Stimulated activated CD4-positive, alpha-beta T cell treated with anti-CD3 and anti-CD28 coated beads, Interleukin-15, amount 100 ng/mL, for 48 hours (primary cell): ENCODE data around the gene CCDC3.

Experiments used
- DNase-seq, 2 donors: peaks; one replicate each; pipeline ENCODE4 v3.0.0-alpha.2; 2020; ENCODE audit warnings: low read depth in 2 of 2

Gene CCDC3

DNA sequence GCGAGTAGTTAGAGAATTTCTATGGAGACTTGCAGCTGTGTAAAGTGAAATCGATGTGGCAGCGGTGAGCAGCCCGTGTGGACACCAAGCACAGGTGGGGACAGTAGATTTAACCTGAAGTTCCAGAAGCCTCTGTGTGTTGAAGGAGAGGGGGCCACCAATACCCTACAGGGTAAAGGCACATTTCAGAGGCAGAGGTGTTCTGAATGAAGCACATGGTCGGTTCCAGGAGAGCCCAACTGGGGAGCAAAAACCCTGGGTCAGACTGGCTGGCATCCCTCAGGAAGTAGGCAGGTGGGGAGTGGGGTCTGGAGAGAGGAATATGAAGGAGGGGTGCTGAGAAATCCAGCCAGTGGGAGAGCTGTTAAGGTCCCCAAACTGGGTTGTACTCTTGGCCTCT is 76.6 kb downstream of the CCDC3 start:
- DNase-seq = no peak

GRCh38 chr10:12922117-12922900 is 79.2 kb downstream of the CCDC3 start:
- DNase-seq = no peak

GRCh38 chr10:12921163-12921562 is 80.3 kb downstream of the CCDC3 start:
- DNase-seq = no peak

GRCh38 chr10:12919574-12919973 is 81.9 kb downstream of the CCDC3 start:
- DNase-seq = no peak

DNA sequence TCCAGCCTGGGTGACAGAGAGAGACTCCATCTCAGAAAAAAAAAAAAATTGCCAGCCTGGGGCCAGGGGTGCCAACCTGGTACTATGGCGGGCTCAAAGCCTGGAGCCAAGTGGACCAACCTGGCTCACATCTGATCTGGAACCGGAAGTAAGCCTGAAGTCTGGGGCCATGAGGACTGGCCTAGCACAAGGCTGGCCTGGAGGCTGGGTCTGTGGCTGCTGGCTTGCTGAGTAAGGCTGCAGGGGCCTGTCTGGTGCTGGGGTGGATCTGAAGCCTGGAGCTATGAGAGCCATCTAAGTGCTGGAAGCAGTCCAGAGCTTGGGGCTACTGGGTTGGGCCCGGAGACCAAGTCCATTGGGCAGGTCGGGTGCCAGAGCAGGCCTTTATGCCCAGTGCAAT is 84.9 kb downstream of the CCDC3 start:
- no peak for DNase-seq

DNA sequence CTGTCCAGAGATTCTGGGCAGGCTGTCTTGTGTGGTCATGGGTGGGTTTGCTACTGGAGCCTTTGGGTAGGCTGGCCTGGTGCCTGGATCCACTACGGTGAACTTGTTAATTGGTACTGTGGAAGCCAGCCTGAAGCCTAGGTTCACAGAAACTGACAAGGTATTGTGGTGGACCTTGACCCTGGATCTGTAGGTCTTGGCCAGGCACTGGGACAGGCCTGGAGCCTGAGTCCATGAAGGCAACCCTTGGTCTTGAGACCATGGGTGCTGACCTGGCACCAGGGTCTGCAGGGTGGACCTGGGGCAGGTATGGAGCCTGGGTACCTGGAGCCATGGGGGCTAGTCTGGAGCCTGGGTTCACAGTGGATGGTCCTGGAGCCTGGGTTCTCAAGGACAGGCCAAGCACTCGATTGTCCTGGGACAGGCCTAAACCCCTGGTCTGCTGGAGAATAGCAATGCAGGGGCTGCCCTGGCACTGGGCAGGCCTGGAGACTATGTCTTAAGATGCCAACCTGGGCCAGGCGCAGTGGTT is 85.8 kb downstream of the CCDC3 start:
- no peak for DNase-seq

DNA sequence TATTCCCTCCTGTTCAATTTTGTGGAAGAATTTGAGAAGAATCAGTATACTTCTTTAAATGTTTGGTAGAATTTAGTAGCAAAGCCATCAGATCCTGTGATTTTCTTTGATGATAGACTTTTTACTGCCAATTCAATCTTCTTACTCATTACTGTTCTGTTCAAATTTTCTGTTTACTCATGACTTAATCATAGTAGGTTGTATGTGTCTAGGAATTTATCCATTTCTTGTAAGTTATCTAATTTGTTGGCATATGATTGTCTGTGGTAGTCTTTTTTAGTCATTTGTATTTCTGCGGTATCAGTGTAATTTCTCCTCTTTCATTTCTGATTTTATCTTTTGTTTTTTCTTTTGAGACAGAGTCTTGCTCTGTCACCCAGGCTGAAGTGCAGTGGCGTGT is 87.4 kb downstream of the CCDC3 start:
- DNase-seq = no peak

DNA sequence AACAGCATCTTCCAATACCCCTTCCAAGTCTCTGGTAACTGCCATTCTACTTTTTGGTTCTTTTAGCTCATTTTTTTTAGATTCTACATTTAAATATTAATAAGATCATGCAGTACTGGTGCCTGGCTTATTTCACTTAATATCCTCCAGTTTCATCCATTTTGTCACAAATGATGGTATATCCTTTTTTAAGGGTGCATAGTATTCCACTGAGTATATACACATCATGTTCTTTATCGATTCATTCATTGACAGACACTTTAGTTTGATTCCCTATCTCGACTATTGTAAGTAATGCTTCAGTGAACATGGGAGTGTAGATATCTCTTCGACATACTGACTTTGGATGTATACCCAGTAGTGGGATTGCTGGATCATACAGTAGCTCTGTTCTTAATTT is 89.7 kb downstream of the CCDC3 start:
- no peak for DNase-seq

DNA sequence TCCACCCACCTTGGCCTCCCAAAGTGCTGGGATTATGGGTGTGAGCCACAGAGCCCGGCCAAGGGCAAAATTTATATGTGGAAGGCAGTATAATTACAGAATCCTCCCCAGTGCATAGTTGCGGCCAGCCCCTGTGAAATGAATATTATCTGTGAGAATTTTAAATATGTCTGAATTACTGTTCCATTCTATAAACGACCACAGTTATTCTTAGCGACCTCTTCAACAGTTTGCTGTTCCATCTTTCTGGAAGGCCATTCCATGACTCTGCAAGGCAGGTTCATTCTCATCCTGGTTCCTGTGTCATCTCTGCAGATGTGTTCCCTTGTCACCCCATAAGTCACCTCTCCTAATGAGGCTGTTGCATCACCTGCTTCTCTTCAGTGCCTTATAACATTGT is 90.7 kb downstream of the CCDC3 start:
- DNase-seq = no peak

DNA sequence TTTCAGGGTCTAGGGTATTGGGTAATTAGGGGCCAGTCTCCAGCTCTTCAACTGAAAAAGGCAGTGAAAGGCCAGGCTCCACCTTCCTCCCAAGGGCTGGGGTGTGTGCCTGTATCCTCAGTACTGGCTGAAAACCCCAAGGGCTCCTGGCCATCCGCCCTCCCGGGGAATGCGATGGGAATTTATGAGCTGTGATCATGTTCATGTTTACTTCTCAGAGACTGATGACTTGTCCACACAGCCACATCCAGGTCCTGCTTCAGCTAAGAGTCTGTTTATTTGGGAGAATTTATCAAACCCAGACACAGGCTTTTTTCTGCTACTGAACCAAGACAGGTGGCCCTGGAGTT is 91.7 kb downstream of the CCDC3 start:
- DNase-seq = no peak

DNA sequence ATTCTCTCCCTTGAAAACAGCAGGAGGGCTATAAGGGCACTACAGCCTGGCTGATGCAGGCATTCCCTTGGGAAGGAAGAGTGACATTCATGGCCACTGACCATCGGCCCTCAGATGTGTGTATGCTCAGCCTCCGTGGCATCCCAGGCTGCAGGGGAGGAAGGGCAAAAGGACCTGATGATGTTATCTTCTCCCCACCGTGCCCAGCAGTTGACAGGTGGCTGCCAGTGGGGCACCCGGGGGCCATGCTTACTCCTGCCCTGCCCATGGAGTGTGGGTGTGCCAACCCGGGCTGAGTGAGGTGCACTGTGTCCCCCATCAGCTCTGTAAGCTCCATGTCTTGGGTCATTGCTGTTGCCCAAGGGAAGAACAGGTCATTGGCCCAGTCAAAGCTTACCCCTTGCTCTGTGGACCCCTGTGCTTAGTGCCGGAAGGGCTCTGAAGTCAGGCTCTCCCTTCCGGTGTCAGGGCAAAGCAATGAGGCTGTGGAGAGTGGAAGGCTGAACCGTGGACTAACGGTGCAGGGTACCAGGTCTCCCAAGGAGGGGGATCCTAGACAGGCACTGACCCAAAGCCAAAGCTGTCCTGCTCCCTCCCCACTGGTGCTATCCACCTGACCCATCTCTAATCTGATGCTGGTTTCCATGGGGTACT is 92.2 kb downstream of the CCDC3 start:
- DNase-seq = no peak

DNA sequence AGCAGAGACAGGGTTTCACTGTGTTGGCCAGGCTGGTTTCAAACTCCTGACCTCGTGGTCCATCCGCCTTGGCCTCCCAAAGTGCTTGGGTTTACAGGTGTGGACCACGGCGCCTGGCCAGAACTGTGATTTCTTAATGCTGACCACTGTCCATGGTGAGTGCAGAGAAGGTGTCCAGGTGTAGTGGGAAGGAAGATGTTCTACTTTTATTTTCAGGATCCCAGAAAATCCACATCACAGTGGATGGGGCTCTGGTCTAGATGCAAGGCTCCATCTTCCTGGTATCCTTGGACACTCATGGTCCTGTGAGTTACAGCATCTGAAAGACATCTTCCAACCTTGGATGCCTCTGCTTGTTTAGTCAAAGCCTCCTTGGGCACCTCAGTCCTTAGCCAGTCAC is 92.7 kb downstream of the CCDC3 start:
- DNase-seq = no peak

GRCh38 chr10:12907656-12908055 is 93.9 kb downstream of the CCDC3 start:
- no peak for DNase-seq

GRCh38 chr10:12906051-12906541 is 95.4 kb downstream of the CCDC3 start:
- DNase-seq = no peak

GRCh38 chr10:12905067-12905466 is 96.4 kb downstream of the CCDC3 start:
- no peak for DNase-seq

DNA sequence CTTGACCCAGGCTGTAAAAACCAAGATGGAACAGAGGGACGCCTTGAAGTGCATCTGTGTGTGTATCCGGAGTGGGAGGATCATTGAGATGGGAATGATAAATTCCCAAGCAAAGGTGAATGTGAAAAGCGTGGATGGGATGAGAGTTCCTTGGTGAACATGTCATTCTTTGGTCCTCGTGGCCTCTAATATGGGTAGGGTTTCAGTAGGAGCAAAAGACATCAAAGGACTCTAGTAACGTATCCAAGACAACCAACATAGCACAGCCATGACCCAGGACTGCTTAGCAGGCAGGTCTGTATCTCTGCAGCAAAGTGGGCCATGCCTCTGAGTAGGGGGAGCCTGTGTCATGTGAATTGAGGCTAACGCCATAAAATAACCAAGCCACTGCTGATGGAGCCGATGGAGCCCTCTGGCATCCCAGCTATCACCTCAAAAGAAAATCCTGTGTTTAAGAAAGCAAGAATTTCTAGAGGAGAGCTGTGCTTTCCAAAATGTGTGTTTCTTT is 98.6 kb downstream of the CCDC3 start:
- DNase-seq = no peak

DNA sequence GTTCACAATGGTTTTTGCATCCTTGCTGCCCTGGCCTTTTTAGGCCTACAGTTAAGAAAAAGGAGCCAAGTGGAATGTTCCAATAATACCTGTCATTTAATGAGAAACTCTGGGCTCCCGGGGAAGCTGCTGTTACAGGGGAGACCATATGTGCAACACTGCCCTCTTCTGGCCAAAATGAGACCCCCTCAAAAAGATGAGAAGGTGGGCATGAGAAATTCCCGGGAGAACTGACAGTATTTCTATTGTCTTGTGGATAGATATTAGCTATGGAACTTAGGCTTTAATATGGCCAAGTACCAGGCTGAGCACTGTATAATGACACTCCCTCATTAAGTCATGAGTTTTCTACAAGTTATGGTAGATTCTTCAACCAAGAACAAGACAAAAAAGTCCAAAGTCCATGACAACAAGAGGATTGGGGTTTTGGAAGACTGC is 99.4 kb downstream of the CCDC3 start:
- peak; percentile 18 to 28 for DNase-seq

- no peak for DNase-seq
Observed at GRCh38 chr10:12899546-12899945, 102.0 kb downstream of the CCDC3 start.

DNA sequence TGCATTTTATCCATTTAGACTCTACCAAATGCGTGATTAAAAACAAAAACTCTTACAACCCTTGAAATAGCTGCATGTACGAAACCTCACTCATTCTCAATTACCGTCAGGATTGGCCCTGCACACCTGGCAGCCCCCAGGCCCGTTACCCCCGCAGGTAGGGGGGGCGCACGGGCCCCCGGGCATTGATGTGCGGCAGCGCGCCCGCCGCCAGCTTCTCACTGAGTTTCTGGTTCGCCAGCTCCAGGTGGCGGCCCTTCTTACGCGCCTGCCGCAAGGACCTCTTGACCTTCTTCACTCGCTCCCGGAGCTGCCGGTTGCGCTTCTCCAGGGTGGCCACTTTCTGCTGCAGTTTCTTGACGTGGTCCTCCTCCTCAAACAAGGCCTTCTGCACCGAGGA is 103.2 kb downstream of the CCDC3 start:
- no peak for DNase-seq

GRCh38 chr10:12897278-12897677 is 104.2 kb downstream of the CCDC3 start:
- no peak for DNase-seq

DNA sequence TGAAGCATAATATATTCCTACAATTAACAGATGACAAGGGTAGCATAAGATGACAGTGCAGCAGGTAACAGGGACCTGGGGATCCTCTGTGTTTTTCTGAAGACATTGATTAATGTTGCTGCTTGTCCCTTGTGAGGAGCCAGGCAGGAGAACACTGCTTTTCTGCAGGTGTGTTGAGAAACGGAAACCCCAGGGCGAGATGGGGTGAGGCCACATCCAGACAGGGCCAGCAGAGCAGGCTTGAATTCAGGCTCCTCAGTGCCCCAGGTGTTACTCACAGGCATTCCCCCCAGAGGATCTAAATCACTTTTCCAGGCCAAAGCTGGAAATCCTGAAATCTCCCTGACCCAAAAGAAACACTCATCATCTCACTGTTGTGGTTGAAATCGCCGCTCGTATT is 105.3 kb downstream of the CCDC3 start:
- DNase-seq = no peak

DNA sequence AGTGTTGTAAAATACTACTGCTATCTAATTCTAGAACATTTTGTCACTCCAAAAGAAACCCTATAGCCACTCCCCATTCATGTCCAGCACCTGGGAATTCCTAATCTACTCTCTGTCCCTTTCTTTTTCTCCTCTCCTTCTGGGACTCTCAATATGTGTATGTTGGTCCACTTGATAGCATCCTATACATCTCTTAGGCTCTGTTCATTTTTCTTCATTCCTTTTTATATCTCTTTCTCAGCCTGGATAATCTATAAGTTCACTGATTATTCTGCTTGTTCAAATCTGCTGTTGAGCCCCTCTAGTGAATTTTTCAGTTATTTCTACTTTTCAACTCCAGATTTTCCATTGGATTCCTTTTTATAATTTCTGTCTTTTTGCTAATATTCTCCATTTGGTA is 108.6 kb downstream of the CCDC3 start:
- no peak for DNase-seq

DNA sequence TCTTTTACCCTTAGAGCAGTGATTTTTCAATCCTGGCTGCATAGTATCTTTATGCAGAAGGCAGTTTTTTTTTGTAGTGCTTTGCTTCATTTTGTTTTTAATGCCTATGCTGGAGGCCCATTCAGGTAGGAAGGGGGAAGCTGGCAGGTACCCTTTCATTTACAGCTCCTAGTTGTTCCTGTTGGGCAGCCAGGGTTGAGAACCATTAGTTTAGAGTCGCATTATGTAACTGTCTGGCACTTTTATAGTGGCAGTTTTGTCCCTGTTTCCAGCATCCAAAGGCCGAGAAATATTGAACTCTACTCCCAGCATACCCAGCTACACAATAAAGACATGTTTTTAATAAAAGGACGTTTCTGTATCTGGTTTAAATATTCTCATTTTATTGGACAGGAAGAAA is 110.6 kb downstream of the CCDC3 start:
- DNase-seq = no peak
